Esophagus muscularis mucosa (tissue), 4 donors: Measurements from ENCODE around the gene MYRIP. TPM values are rescaled to one million over a fixed set of nuclear protein-coding genes. Genes with fewer than 3 reads are reported as not detected.

ENCODE experiments used
- DNase-seq: peaks from one replicate; pipeline ENCODE4 v3.0.0-alpha.2; 2017; ENCODE audit errors: extremely low spot score
- H3K27ac ChIP-seq, 4 donors: fragments of 200-600 bp; sonication (generic); replicated peaks in 1 of 4; 1 replicate in 3 of 4; 2 replicates in 1 of 4; pipeline ENCODE4 v1.5.1; 2016 to 2019; ENCODE audit warnings: mild to moderate bottlenecking in 1 of 4
- H3K27me3 ChIP-seq, 4 donors: fragments of 200-600 bp; sonication (generic); one replicate each; pipeline versions ENCODE4 v1.5.1 to v1.6.0; 2016 to 2019
- H3K36me3 ChIP-seq, 4 donors: fragments of 200-600 bp; sonication (generic); one replicate each; pipeline ENCODE4 v1.5.1; 2016 to 2019
- H3K4me1 ChIP-seq, 4 donors: fragments of 200-600 bp; sonication (generic); one replicate each; pipeline ENCODE4 v1.5.1; 2016 to 2019
- H3K4me3 ChIP-seq, 4 donors: fragments of 200-600 bp; sonication (generic); 1 replicate in 2 of 4; 2 replicates in 2 of 4; pipeline ENCODE4 v1.5.1; 2016 to 2019; ENCODE audit warnings: mild to moderate bottlenecking in 4 of 4, moderate library complexity in 1 of 4
- H3K9me3 ChIP-seq, 4 donors: fragments of 200-600 bp; sonication (generic); 1 replicate in 3 of 4; 2 replicates in 1 of 4; pipeline ENCODE4 v1.5.1; 2016 to 2019
- CTCF ChIP-seq, 3 experiments: fragments of 200-600 bp in 2 of 3; fragments of 450-650 bp in 1 of 3; sonication (generic) in 2 of 3; IDR thresholded peaks; one replicate each; pipeline ENCODE4 v1.5.1; 2017 to 2019; ENCODE audit warnings: antibody characterized with exemption in 3 of 3, mild to moderate bottlenecking in 2 of 3, moderate library complexity in 1 of 3
- EP300 ChIP-seq: sonication (generic); formaldehyde crosslinking; IDR thresholded peaks from one replicate; pipeline ENCODE4 v1.6.1; 2017; ENCODE audit warnings: antibody characterized with exemption
- POLR2A ChIP-seq: fragments of 450-650 bp; IDR thresholded peaks from one replicate; pipeline ENCODE4 v1.6.1; 2017; ENCODE audit warnings: antibody characterized with exemption, moderate library complexity, mild to moderate bottlenecking, low read depth
- POLR2AphosphoS5 ChIP-seq, 2 donors: sonication (generic); formaldehyde crosslinking; IDR thresholded peaks; one replicate each; pipeline ENCODE4 v1.6.1; 2017; ENCODE audit warnings: antibody characterized with exemption in 2 of 2
- WGBS: methylation state at CpG from one replicate; pipeline ENCODE4 v1.1.5; 2018; 5-methylcytosine and 5-hydroxymethylcytosine counted together
- intact Hi-C: fragments of 100-400 bp; cut with DNase I; formaldehyde crosslinking; loops from one replicate; pipeline ENCODE4 v1.15.1; 2023
- total RNA-seq, 4 donors: library from RNA; depleted of rRNA; stranded (reverse); fragments of >200 nt; gene quantifications; one replicate each; pipeline versions ENCODE4 v1.1.0 to v1.2.1, GENCODE V29; 2016

The MYRIP gene
- total RNA-seq, 4 donors from 2014 or later = 3.3 to 7.2 (median 5.8) TPM

- no peak for DNase-seq
- intact Hi-C loops = no loop called here
- Histone ChIP-seq H3K36me3 (no peaks in the 10 kb centered on the region), H3K4me1 (no peaks in the 10 kb centered on the region), H3K27me3 (no peaks in the 10 kb centered on the region), H3K4me3 (no peak overlapping the region), H3K9me3 (no peaks in the 10 kb centered on the region), H3K27ac (no peak overlapping the region)
- WGBS = 96% methylated on average over 4 of the region's 4 CpGs
- TF ChIP-seq POLR2AphosphoS5 (IDR thresholded peaks at IDR 0.05) (no peak), EP300 (no peak), POLR2A (no peak), CTCF (IDR thresholded peaks at IDR 0.05) (no peak)
Measured at GRCh38 chr3:40035177-40035576, 225.8 kb downstream of the MYRIP start.

- DNase-seq = peak; percentile 80
- no peaks in the 10 kb centered on the region for H3K9me3 ChIP-seq
- H3K36me3 ChIP-seq = no peaks in the 10 kb centered on the region
- H3K4me1 ChIP-seq = no peaks in the 10 kb centered on the region
- intact Hi-C loops = no loop called here
- no peaks in the 10 kb centered on the region for H3K27me3 ChIP-seq
- TF ChIP-seq POLR2AphosphoS5 (IDR thresholded peaks at IDR 0.05) = no peak
- no peak for TF ChIP-seq POLR2A
- no peak for TF ChIP-seq CTCF (IDR thresholded peaks at IDR 0.05)
- TF ChIP-seq EP300 = no peak
- no peak overlapping the region for H3K4me3 ChIP-seq
- no peak overlapping the region for H3K27ac ChIP-seq
Measured at GRCh38 chr3:40037582-40037981, 228.2 kb downstream of the MYRIP start.

- TF ChIP-seq CTCF (IDR thresholded peaks at IDR 0.05) = no peak
- no peak for TF ChIP-seq POLR2A
- no peak for TF ChIP-seq POLR2AphosphoS5 (IDR thresholded peaks at IDR 0.05)
- TF ChIP-seq EP300 = no peak
- no peaks in the 10 kb centered on the region for H3K9me3 ChIP-seq
- 50% methylated on average over 4 of the region's 4 CpGs for WGBS
- H3K4me1 ChIP-seq = no peaks in the 10 kb centered on the region
- H3K27me3 ChIP-seq = no peaks in the 10 kb centered on the region
- no peak overlapping the region for H3K27ac ChIP-seq
- no peak for DNase-seq
- intact Hi-C loops = no loop called here
- no peaks in the 10 kb centered on the region for H3K36me3 ChIP-seq
- no peak overlapping the region for H3K4me3 ChIP-seq
Measured at GRCh38 chr3:40042752-40043443, 233.5 kb downstream of the MYRIP start.

GRCh38 chr3:40043444-40043755 is 234.0 kb downstream of the MYRIP start:
- TF ChIP-seq POLR2A (no peak), POLR2AphosphoS5 (IDR thresholded peaks at IDR 0.05) (no peak), EP300 (no peak), CTCF (IDR thresholded peaks at IDR 0.05) (no peak)
- Histone ChIP-seq H3K9me3 (no peaks in the 10 kb centered on the region), H3K27me3 (no peaks in the 10 kb centered on the region), H3K36me3 (no peaks in the 10 kb centered on the region), H3K4me3 (no peak overlapping the region), H3K27ac (no peak overlapping the region), H3K4me1 (no peaks in the 10 kb centered on the region)
- no peak for DNase-seq
- intact Hi-C loops = no loop called here
- WGBS = 13% methylated on average over 1 of the region's 1 CpG

- no peaks in the 10 kb centered on the region for H3K9me3 ChIP-seq
- TF ChIP-seq EP300 = no peak
- TF ChIP-seq POLR2AphosphoS5 (IDR thresholded peaks at IDR 0.05) = no peak
- TF ChIP-seq CTCF (IDR thresholded peaks at IDR 0.05) = no peak
- TF ChIP-seq POLR2A = no peak
- no peaks in the 10 kb centered on the region for H3K36me3 ChIP-seq
- no peaks in the 10 kb centered on the region for H3K27me3 ChIP-seq
- H3K4me1 ChIP-seq = no peaks in the 10 kb centered on the region
- no peak for DNase-seq
- 87% methylated on average over 5 of the region's 5 CpGs for WGBS
- H3K27ac ChIP-seq = no peak overlapping the region
- H3K4me3 ChIP-seq = no peak overlapping the region
- intact Hi-C loops = no loop called here
Measured at GRCh38 chr3:40044487-40044886, 235.1 kb downstream of the MYRIP start.
